ENCODE measurements around the gene DNAL1.

DNAL1 gene

GRCh38 chr14:73678698-73679097, 33.9 kb downstream of the DNAL1 start:
- no peak overlapping the region for H3K4me3 ChIP-seq (ENCODE audit: low read depth, low read length)
- no peak for TF ChIP-seq CTCF (IDR thresholded peaks at IDR 0.05; ENCODE audit: control insufficient read depth, extremely low read depth, insufficient read depth)
- no peak for DNase-seq (ENCODE audit: low read depth)

GRCh38 chr14:73680821-73681220, 36.0 kb downstream of the DNAL1 start:
- no peak for TF ChIP-seq CTCF (IDR thresholded peaks at IDR 0.05; ENCODE audit: control insufficient read depth, extremely low read depth, insufficient read depth)
- H3K4me3 ChIP-seq (ENCODE audit: low read depth, low read length): no peak overlapping the region
- DNase-seq (ENCODE audit: low read depth): no peak

- TF ChIP-seq CTCF (IDR thresholded peaks at IDR 0.05; ENCODE audit: control insufficient read depth, extremely low read depth, insufficient read depth): no peak
- DNase-seq (ENCODE audit: low read depth): no peak
- H3K4me3 ChIP-seq (ENCODE audit: low read depth, low read length): no peak overlapping the region
Measured at GRCh38 chr14:73684627-73685026, 39.8 kb downstream of the DNAL1 start.

- no peak for DNase-seq (ENCODE audit: low read depth)
- H3K4me3 ChIP-seq (ENCODE audit: low read depth, low read length): no peak overlapping the region
- no peak for TF ChIP-seq CTCF (IDR thresholded peaks at IDR 0.05; ENCODE audit: control insufficient read depth, extremely low read depth, insufficient read depth)
Measured at GRCh38 chr14:73685328-73685727, 40.5 kb downstream of the DNAL1 start.

- DNase-seq (ENCODE audit: low read depth): no peak
- no peak overlapping the region for H3K4me3 ChIP-seq (ENCODE audit: low read depth, low read length)
- no peak for TF ChIP-seq CTCF (IDR thresholded peaks at IDR 0.05; ENCODE audit: control insufficient read depth, extremely low read depth, insufficient read depth)
Measured at GRCh38 chr14:73686901-73687300, 42.1 kb downstream of the DNAL1 start.

- DNase-seq (ENCODE audit: low read depth): no peak
- no peak for TF ChIP-seq CTCF (IDR thresholded peaks at IDR 0.05; ENCODE audit: control insufficient read depth, extremely low read depth, insufficient read depth)
- no peak overlapping the region for H3K4me3 ChIP-seq (ENCODE audit: low read depth, low read length)
Measured at GRCh38 chr14:73694083-73694482, 49.3 kb downstream of the DNAL1 start.

- no peak overlapping the region for H3K4me3 ChIP-seq (ENCODE audit: low read depth, low read length)
- DNase-seq (ENCODE audit: low read depth): no peak
- TF ChIP-seq CTCF (IDR thresholded peaks at IDR 0.05; ENCODE audit: control insufficient read depth, extremely low read depth, insufficient read depth): no peak
Measured at GRCh38 chr14:73695082-73695481, 50.3 kb downstream of the DNAL1 start.

Measured in LNCaP clone FGC (cell line).